Epithelial cell of prostate (primary cell): ENCODE data around the gene KCND2.

Experiments
- DNase-seq: peaks from one replicate; pipeline ENCODE4 v3.0.0-alpha.2; 2011; ENCODE audit warnings: low read depth, low spot score
- H3K27ac ChIP-seq: fragments of 450-650 bp; 2 replicates; pipeline ENCODE4 v1.5.1; 2017; ENCODE audit warnings: mild to moderate bottlenecking

The KCND2 gene

GRCh38 chr7:120304674-120305073, 31.7 kb downstream of the KCND2 start:
- no peak overlapping the region for H3K27ac ChIP-seq

DNA sequence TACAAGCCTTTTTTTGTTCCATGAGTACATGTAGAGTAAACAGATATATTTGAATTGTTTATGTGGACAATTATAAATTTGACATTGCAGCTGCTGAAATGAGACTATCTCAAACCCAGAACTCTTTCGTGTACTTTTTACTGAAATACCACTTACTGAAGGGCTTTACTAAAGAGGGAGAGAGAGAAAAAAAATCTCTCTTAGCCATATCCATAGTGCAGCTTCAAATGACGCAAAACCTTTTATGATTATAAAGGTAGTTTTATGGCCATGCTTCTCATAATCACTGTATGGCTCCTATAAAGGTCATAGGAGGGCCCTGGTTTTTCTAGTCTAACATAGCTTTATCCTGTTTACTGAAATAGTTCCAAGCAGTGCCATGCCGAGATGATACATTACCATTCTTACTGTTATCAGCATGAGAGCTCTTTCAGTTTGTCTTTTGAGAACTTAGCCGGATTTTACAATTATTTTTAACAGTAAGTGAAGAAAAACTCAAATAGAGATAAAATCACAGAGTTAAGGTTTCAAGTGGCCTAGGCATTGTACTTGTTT, 35.1 kb downstream of the KCND2 start:
- H3K27ac ChIP-seq: no peak overlapping the region
- no peak for DNase-seq

More at GRCh38 chr7:120304674-120305073, 31.7 kb downstream of the KCND2 start:
- DNase-seq: no peak

DNA sequence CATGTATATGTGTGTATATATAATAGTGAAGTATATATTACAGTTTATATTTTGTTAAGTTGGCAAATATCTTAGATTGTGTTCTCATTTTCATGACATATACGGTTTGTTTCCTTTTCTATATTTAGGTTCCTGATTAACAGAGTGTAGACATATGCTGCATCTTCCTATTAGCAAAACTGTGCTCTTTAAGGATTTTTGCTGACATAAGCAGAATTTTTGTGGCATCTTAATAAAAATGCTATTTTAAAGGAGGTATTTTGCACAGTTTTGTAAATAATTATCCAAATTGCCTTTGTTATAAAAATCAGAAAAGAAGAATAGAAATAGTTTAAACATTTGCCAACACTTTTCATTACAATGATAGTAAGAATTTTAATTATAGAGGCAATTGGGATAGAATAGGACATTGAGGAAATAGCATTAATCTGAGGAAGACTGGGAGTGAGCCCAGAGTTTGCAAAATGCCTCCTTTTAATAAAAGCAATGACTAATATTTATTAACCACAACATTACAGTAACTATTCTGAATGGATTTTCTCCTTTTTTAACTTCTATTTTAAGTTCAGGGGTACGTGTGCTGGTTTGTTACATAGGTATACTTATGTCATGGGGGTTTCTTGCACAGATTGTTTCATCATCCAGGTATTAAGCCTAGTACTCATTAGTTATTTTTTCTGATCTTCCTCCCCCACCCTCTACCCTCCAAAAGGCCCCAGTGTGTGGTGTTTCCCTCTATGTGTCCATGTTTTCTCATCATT, 38.2 kb downstream of the KCND2 start:
- no peak for DNase-seq
- no peak overlapping the region for H3K27ac ChIP-seq

- no peak for DNase-seq
- no peak overlapping the region for H3K27ac ChIP-seq
Measured at GRCh38 chr7:120320218-120320961, 47.4 kb downstream of the KCND2 start.

DNA sequence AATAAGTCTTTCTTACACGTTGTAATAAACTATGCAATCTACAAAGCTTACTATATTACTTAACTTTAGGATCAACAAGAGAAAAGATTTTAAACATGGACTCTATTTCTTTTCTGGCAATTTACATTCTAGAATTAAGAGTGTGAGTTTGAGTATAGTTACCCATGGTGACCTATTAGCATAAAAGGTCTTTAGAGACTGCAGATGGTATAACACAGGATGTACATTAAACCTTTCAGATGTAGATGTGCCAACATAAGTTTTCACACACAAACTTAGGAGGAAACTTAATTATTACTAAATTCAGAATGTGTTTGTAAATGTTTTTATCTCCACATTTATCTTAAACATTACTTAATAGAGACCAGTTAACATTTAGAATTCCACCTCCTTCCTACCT, 54.1 kb downstream of the KCND2 start:
- no peak for DNase-seq
- no peak overlapping the region for H3K27ac ChIP-seq

DNA sequence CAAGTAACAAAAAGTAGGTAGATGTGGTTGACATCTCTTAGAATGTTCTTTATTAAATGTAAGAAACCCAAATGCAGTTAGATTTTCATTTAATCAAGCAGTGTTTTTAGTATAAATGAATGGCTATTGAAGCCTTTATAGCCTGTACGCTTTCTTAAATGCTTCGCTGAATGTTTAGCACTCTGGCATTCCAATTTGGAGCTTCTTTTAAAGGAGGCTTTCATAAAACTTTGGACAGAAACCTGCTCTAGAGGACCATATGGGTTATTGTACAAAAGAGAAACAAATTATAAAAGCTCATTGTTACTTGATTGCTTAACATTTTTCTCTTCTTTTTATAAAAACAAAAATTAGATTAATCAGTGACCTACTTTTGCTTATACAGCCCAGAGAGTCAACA, 59.5 kb downstream of the KCND2 start:
- DNase-seq: no peak
- H3K27ac ChIP-seq: no peak overlapping the region

- DNase-seq: no peak
- no peak overlapping the region for H3K27ac ChIP-seq
Measured at GRCh38 chr7:120334475-120334874, 61.5 kb downstream of the KCND2 start.

DNA sequence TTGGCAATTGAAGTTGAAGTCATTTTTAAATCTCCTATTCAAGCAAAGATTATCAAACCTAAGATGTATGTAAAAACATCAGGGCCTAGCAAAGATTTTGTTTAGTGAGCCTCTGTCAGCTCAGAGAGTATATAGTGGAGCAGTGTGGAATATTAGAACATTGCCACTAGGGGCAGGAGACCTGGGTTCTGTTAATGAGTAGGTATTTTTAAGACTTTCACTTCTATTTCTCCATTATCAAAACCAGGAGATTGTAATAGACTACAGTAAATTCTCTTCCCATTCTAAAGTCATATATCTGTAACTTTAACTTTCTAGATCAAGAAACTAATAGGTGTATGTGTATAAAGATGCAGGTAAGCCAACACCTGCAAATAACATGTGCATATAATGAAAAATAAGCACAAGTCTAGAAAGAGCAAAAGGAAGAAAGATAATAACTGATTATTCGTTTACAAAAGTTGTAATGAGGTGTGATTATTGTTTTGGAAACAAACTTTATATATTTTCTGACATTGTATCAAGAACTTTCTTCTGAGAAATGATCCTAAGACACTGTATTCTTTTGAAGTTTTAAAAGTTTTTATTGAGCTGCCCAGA, 64.4 kb downstream of the KCND2 start:
- no peak for DNase-seq
- no peak overlapping the region for H3K27ac ChIP-seq

DNA sequence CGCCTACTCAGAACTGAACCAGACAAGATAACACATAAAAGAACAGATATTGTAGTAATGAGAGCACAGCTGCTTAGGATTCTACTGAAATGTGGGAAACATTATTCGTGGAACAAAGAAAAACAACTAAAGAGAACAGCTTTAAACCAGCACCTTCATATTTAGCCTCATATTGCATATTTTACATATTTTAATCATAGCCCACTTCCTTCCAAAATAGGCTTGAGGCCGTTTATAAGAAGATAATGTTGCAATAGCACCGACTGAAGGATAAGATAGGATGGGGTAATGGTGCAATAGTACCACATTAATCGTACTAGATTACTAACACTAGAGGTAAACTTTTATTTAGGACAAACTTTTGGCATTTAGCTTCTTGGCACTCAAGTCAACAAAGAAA, 71.3 kb downstream of the KCND2 start:
- no peak overlapping the region for H3K27ac ChIP-seq
- no peak for DNase-seq

GRCh38 chr7:120353171-120353570, 80.2 kb downstream of the KCND2 start:
- DNase-seq: no peak
- no peak overlapping the region for H3K27ac ChIP-seq

- DNase-seq: no peak
- H3K27ac ChIP-seq: no peak overlapping the region
Measured at GRCh38 chr7:120360918-120361317, 87.9 kb downstream of the KCND2 start.

- no peak overlapping the region for H3K27ac ChIP-seq
- no peak for DNase-seq
Measured at GRCh38 chr7:120363414-120363813, 90.4 kb downstream of the KCND2 start.

DNA sequence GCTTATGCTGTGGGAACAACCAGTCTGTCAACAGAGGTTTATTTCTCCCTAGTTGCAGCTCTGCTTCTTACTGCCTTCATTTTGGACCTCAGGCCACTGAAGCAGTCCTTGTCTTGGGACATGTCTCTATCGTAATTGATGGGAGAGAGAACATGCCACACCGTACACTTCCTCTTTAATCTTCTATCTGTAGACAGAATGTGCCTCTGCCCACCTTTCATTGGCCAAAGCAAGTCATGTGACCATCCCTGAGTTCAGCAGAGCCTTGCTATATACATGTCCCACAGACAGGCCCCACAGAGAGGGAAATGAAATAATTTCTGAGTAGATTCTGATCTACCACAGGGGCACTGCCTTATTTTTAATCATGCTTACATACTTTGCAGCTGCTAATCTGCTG, 98.0 kb downstream of the KCND2 start:
- no peak for DNase-seq
- H3K27ac ChIP-seq: no peak overlapping the region

DNA sequence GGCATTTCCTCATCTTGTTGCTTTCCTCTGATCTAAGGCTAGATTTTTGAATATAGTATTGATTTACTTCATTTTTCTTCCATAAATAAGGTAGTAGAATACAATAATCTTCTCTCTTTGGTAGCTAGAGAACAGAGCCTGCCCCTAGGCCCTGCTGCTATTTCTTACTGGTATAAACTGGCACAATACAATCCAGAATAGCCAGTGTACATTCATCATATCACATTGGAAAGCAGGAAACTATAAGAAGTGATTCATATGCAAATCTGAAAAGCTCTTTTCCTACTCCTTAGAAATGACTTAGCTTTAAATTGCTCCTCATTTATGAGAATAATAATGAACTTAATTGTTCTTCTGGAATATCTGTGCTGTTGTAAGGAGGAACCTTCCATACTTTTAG, 100.2 kb downstream of the KCND2 start:
- no peak overlapping the region for H3K27ac ChIP-seq
- DNase-seq: no peak

GRCh38 chr7:120394595-120394994, 121.6 kb downstream of the KCND2 start:
- no peak overlapping the region for H3K27ac ChIP-seq
- DNase-seq: no peak

DNA sequence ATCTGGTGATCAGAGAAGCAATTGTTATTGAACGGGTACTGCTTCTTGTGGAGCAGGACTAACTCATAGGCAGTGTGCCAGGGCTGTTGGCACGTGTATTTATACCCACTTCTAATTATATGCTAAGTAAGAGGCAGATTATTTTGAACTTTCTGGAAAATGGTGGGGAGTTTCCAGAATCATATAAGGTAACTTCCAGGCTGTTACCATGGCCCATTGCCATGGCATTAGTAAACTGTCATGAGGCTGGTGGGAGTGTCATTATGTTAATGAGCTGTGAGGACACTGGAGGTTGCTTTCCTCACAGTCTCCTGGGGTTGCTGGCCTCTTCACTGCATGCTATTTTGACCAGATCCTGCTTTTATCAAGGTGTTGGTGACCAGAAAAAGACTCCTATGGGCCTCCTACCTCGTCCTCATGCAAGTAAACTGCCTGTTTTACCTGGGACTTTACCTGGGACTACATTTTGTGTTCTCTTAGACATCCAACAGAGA, 122.6 kb downstream of the KCND2 start:
- H3K27ac ChIP-seq: no peak overlapping the region
- no peak for DNase-seq

GRCh38 chr7:120398284-120399000, 125.5 kb downstream of the KCND2 start:
- H3K27ac ChIP-seq: no peak overlapping the region
- DNase-seq: no peak

DNA sequence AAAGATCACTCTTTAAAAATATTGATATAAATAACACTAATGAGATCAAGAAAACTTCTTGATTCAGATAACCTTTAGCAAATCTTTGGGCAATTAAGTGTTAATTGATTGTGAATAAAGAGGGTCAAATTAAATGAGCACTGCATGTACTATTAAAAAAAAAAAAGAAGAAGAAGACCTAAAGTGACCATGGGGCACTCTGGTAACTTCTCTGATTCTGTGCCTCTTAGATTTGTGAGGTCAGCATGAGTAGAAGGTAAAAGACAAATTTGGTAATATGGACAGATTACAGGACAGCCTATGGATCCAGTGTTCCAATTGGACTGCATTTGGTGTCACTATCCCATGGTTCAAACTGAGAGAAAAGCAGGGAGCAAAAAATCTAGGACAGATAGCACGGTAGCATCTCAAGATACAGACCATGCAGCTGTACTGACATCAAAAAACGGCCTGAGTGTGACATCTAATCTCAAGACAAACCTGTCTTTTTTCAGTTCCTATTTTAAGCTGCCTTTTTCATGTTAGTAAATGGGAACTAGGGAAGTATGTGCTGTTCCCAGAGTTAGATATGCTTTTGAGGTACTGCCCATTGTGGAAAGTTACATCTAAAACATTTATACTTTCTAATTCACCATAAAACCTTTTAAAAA, 128.0 kb downstream of the KCND2 start:
- peak overlapping the region; percentile 83 for H3K27ac ChIP-seq
- no peak for DNase-seq

DNA sequence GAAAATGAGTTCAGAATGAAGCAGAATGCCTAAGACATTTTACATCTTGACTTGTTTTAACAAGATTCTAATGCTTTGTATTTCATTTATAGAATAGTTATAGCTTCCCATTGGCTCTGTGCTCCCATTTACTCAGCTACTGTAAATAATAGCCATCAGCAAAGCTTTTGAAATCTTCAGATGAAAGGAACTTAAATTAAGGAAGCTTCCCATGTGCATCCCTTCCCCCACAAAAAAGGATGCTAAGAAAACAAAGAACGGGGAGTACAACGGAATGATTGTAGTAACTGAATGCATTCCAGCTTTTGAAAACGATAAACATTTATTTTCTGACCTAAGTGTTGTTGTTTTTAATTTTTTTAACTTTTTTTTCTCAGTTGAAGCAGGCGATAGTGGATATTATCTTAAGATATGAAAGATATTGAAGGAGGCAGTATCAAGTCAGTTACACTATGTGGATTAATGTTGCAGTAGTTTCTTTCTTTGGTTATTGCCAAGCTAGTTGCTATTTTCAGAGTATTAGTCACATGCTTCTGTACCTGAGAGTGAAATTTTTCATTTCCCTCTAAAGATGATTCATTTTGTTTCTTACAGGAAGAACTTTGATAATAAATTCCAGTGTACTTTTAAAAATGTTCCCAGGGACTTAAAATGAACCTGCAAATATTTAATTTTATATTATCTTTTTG, 129.2 kb downstream of the KCND2 start:
- DNase-seq: peak; percentile 61
- H3K27ac ChIP-seq: peak overlapping the region; percentile 83
